Measurements from ENCODE around the gene TRIM37. TPM values are rescaled to one million over a fixed set of nuclear protein-coding genes. Genes with fewer than 3 reads are reported as not detected.

TRIM37 gene
- total and polyA plus RNA-seq, 4 donors = 5.4 to 12.9 (median 8.1) TPM

- 99% methylated on average over 1 of the region's 1 CpG for WGBS
- H3K4me1 ChIP-seq (ENCODE audit: control insufficient read depth in 4 of 4, insufficient read depth in 4 of 4, low read length in 3 of 4) = peaks cover 10 to 35% (median 23%) of the 10 kb centered on the region in 4 donors
These were observed 107.2 kb downstream of the TRIM37 start for GRCh38 chr17:58999500-58999899.

GRCh38 chr17:58998871-58999270 lies 107.8 kb downstream of the TRIM37 start:
- H3K9me3 ChIP-seq (ENCODE audit: control insufficient read depth in 4 of 4, low read length in 3 of 4) = no peaks in the 10 kb centered on the region
- DNase-seq (ENCODE audit: low spot score) = no peak
- no peaks in the 10 kb centered on the region for H3K27me3 ChIP-seq (ENCODE audit: control insufficient read depth in 4 of 4, insufficient read depth in 4 of 4, low read length in 3 of 4)
- peak overlapping the region; percentile 67 to 86 for H3K27ac ChIP-seq (ENCODE audit: low read depth in 1 of 2, low read length in 2 of 2)
- H3K36me3 ChIP-seq (ENCODE audit: control insufficient read depth in 4 of 4, insufficient read depth in 3 of 4, low read depth in 1 of 4, low read length in 3 of 4) = no peaks in the 10 kb centered on the region
- H3K4me1 ChIP-seq (ENCODE audit: control insufficient read depth in 4 of 4, insufficient read depth in 4 of 4, low read length in 3 of 4) = peaks cover 9 to 32% (median 20%) of the 10 kb centered on the region in 4 donors
- H3K9ac ChIP-seq (ENCODE audit: low read depth in 1 of 2, low read length in 2 of 2) = no peak overlapping the region
- WGBS = 86% methylated on average over 4 of the region's 4 CpGs
- H3K4me3 ChIP-seq (ENCODE audit: low read depth in 1 of 3, low read length in 3 of 3) = no peak overlapping the region
- TF ChIP-seq REST (IDR thresholded peaks at IDR 0.05) (no peak), HNF4G (IDR thresholded peaks at IDR 0.05) (no peak), JUND (IDR thresholded peaks at IDR 0.05) (no peak), YY1 (IDR thresholded peaks at IDR 0.05) (no peak), RAD21 (IDR thresholded peaks at IDR 0.05) (no peak), TAF1 (conservative IDR thresholded peaks at IDR 0.05) (no peak), HNF4A (conservative IDR thresholded peaks at IDR 0.05) (no peak), SP1 (IDR thresholded peaks at IDR 0.05) (no peak), ATF3 (IDR thresholded peaks at IDR 0.05) (no peak), RXRA (IDR thresholded peaks at IDR 0.05) (no peak), ZBTB33 (IDR thresholded peaks at IDR 0.05) (no peak)

More at GRCh38 chr17:58999500-58999899, 107.2 kb downstream of the TRIM37 start:
- no peak for TF ChIP-seq NR2F2 (IDR thresholded peaks at IDR 0.05)
- no peak for TF ChIP-seq FOXA2 (IDR thresholded peaks at IDR 0.05)
- no peak for TF ChIP-seq JUND (IDR thresholded peaks at IDR 0.05)
- no peak for TF ChIP-seq MAX (IDR thresholded peaks at IDR 0.05)
- no peak for TF ChIP-seq GABPA (IDR thresholded peaks at IDR 0.05 in 1 of 2, conservative IDR thresholded peaks at IDR 0.05 in 1 of 2)
- TF ChIP-seq HNF4G (IDR thresholded peaks at IDR 0.05) = no peak
- TF ChIP-seq ZBTB33 (IDR thresholded peaks at IDR 0.05) = no peak
- no peak for TF ChIP-seq CTCF (IDR thresholded peaks at IDR 0.05; ENCODE audit: low read depth, low read length, missing input control)
- TF ChIP-seq FOXA1 (IDR thresholded peaks at IDR 0.05) = no peak
- TF ChIP-seq ATF3 (IDR thresholded peaks at IDR 0.05) = no peak
- no peak for TF ChIP-seq RAD21 (IDR thresholded peaks at IDR 0.05)
- TF ChIP-seq SP1 (IDR thresholded peaks at IDR 0.05) = no peak
- no peak for TF ChIP-seq TAF1 (conservative IDR thresholded peaks at IDR 0.05)
- no peaks in the 10 kb centered on the region for H3K27me3 ChIP-seq (ENCODE audit: control insufficient read depth in 4 of 4, insufficient read depth in 4 of 4, low read length in 3 of 4)
- DNase-seq (ENCODE audit: low spot score) = no peak
- no peak overlapping the region for H3K27ac ChIP-seq (ENCODE audit: low read depth in 1 of 2, low read length in 2 of 2)
- H3K36me3 ChIP-seq (ENCODE audit: control insufficient read depth in 4 of 4, insufficient read depth in 3 of 4, low read depth in 1 of 4, low read length in 3 of 4) = no peaks in the 10 kb centered on the region
- H3K9me3 ChIP-seq (ENCODE audit: control insufficient read depth in 4 of 4, low read length in 3 of 4) = no peaks in the 10 kb centered on the region
- no peak overlapping the region for H3K4me3 ChIP-seq (ENCODE audit: low read depth in 1 of 3, low read length in 3 of 3)
- no peak overlapping the region for H3K9ac ChIP-seq (ENCODE audit: low read depth in 1 of 2, low read length in 2 of 2)

All from liver (tissue), 9 donors.